Measurements from ENCODE around the gene KCNT1.
"Not testable (repeated sequence)": the region's sequence is repeated elsewhere in the genome, so short reads cannot be mapped to it uniquely, and the experiment has no call there.

KCNT1 gene

DNA sequence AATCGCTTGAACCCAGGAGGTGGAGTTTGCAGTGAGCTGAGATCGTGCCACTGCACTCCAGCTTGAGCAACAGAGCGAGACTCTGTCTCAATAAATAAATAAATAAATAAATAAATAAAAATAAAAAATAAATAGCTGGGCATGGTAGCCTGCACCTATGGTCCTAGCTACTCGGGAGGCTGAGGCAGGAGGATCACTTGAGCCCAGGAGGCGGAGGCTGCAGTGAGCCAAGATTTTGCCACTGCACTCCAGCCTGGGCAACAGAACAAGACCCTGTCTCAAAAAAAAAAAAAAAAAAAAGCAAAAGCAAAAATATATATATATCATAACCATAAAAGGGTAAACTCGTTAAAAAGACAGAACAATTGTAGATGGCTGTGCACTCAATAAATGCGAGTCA lies 29.2 kb upstream of the KCNT1 start:
- not testable (repeated sequence) for DNase-seq (ENCODE audit: low read depth in 1 of 2, low spot score in 1 of 2)

DNA sequence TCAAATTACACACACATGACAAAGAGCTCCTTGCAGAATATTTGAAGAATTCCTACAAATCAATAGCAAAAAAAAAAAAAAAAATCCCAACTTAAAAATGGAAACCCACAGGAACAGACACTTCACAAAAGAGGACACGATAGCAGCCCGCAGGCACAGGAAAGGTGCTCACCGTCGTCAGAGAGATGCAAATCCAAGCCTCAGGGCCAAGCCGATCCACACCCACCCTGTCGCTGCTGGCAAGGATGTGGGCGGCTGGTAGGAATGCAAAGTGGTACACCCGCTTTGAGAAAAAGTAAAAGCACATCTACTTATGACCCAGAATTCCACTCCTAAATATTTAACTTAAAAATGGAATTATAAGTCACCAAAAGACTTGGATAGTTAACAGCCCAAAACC lies 28.0 kb upstream of the KCNT1 start:
- DNase-seq (ENCODE audit: low read depth in 1 of 2, low spot score in 1 of 2): no peak

DNA sequence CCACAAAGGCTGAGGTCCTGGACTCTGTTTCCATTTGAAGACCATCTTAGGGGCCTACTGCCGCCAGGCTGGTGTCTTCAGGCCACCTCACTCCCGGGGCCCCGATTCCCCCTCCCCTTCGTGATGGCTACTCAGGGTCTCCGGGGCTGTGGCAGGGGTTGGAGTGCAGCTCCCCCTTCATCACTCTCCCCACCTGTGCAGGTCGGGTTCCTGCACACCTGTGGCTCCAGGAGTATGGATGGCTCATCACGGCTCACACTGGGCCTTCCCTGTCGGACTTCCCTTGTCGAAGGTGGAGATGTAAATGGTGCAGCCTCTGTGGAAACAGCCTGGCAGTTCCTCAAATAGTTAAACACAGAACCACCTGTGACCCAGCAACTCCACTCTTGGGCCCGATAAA lies 27.0 kb upstream of the KCNT1 start:
- DNase-seq (ENCODE audit: low read depth in 1 of 2, low spot score in 1 of 2): no peak

DNA sequence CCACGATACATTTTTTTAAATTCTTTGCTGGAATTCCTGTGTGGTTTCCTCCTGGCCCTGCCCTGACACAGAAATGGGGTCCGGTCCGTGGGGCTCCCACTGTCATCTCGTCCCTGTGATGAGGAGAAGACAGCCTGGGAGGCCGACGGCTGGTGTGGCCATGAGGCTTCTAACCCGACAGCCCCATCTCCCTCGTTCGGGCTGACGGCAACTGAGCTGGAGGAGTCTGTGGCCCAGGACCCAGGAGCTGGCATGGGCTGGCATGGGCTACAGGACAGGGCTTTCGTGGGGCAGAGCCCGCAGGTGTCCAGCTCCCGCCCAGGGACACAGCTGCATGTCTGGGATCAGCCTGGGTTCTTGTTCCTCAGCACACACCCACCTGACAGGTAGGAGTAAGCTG lies 25.1 kb upstream of the KCNT1 start:
- DNase-seq (ENCODE audit: low read depth in 1 of 2, low spot score in 1 of 2): no peak

DNA sequence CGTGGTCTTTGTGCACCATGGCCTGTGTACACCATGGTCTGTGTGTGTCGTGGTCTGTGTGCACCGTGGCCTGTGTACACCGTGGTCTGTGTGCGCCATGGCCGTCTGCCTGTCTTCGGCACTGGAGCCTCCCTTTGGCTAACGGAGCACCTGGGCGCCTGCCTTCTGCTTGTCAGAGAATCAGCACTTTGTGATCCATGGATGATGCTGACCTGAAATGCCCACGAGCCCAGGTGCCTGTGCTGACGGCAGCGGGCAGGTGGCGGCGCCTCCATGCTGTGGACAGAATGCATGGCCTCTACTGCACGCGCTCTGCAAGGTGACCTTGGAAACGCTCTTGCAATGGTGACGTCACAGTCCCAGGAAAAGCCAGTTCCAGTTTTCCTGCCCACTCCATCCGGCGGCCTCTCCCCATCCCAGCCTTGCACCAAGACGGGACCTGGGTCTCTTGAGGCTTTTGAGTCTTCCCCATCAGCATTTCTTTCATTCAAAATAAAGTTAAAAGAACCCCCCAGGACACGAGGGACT lies 24.3 kb upstream of the KCNT1 start:
- DNase-seq (ENCODE audit: low read depth in 1 of 2, low spot score in 1 of 2): no peak

DNA sequence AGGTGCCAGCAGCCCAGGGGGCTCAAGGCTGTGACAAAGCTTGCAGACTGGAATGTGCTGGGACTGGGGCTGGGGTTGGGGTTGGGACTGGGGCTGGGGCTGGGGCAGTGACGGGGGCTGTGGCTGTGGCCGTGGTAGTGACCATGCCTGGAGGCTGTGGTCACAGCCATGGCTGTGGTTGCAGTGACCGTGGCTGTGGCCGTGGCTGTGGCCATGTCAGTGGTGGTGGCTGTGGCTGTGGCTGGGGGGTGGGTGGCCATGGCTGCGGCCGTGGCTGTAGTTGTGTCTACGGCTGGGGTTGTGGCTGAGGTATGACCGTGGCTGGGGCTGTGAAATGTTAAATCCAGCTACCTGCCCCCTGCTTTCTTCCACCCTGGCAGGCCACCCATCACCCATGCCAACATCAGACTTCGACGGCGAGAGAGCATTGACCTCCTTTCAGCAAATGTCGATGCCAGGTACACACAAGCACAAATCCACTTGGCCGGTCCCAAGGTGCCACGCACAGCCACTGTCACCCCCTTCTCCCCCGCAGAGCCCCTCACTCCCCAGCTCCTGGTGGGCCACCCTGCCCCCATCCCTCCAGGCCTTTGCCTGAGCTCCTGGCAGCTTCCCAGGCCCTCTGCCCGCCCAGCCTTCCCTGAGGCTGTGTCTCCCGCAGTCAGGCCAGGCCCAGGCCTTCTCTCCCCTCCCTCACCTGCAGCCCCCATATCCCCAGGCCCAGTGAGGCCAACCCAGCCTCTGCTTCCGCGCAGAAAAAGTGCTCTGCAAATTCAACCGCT lies 23.6 kb upstream of the KCNT1 start:
- no peak for DNase-seq (ENCODE audit: low read depth in 1 of 2, low spot score in 1 of 2)

DNA sequence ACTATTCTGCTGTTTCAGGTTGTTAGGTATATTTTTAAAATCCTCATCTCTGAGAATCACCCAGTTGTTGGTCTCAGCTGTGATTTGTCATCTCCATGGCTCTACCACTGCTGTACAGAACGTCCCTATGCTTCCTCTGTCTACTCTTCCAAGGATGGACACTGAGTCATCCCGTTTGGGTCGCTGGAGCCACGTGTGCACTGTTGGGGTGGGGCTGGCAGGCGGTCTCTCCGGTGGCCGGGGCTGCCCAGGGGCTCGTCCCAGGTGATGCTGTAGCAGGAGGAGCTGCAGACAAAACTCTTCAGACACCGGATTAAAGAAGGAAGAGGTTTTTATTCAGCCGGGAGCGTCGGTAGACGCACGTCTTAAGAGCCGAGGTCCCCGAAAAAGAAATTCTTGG lies 21.9 kb upstream of the KCNT1 start:
- DNase-seq (ENCODE audit: low read depth in 1 of 2, low spot score in 1 of 2): no peak

DNA sequence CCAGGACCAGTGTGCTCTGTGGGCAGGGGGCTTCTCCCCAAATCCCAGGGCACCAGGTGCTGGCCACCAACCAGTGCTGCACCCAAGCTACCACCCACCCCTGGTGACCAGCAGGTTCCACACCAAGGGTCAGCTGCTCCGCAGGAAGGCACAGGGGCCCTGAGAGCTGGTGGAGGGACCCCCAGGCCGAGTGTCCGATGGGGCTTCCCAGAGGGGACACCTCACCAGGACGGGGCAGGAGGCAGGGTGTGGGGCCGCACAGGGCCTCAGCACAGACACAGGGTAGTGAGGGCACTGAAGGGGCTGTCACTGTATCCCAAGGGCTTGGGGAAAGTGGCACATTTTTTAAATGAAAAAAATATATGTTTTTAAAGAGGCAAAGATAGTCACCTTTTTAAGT lies 20.8 kb upstream of the KCNT1 start:
- DNase-seq (ENCODE audit: low read depth in 1 of 2, low spot score in 1 of 2): no peak

DNA sequence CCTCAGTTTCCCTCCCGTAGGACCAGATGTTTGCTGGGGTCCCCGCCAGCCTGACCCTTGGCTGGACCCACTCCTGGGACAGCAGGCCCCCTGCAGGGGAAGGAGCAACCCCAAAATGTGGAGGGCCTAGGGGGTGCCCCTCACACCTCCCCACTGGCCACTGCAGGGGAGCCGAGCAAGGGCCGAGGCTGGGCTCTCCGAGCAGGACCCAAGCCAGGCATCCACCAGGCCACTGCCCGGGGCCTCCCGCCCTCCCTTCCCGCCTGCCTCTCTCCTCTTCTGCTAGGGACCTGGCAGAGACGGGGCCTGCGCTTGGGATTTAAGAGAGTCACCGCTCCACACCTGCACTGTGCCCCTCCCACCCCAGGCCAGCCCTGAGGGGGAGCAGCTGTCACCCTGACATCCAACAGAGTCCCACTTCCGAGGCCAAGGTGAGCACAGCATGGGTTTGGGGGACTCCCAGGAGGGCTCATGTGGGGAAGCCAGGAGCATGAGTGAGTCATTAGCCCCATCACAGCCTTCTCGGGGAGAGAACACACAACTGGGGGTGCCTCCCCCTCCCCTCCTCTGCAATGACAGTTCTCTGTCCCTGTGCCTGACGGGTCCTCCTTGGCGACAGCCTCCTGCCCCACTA lies 18.5 kb upstream of the KCNT1 start:
- DNase-seq (ENCODE audit: low read depth in 1 of 2, low spot score in 1 of 2): no peak

DNA sequence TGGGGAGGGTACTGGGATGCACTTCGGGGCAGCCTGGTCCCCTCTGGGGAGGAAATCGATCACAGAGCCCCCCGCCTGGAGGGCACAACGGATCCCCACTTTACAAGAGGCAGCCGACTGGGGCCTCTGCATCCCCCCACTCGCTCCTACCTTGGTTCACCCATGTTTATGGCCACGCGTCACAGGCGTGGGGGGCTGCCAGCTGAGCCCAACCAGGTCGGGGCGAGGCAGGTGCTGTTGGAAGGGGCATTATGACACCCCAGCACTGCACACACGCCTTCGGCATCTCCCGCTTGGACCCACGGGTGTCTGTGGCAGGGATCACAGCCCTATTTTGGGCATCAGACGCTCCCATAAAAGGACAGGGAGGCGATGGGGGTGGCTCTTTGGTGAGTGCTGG lies 17.3 kb upstream of the KCNT1 start:
- no peak for DNase-seq (ENCODE audit: low read depth in 1 of 2, low spot score in 1 of 2)

DNA sequence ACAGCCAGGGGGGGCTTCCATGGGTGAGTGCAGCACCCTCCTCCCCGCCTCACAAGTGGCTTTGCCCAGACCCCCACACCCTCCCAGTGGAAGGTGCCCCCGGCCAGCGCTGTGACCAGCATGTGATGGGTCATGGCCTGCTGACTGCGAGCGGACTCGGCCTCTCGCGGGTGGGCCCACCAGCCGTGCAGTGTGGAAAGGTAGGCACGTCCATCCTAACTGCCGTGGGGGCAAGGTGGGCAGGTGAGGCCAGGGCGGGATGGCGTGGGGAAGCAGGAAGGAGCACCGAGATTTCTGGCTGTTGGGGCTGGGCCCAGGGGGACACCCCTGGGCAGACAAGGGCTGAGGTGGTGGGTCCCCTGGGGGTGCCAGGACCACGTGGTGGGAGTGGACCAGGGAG lies 14.8 kb upstream of the KCNT1 start:
- no peak for DNase-seq (ENCODE audit: low read depth in 1 of 2, low spot score in 1 of 2)

DNA sequence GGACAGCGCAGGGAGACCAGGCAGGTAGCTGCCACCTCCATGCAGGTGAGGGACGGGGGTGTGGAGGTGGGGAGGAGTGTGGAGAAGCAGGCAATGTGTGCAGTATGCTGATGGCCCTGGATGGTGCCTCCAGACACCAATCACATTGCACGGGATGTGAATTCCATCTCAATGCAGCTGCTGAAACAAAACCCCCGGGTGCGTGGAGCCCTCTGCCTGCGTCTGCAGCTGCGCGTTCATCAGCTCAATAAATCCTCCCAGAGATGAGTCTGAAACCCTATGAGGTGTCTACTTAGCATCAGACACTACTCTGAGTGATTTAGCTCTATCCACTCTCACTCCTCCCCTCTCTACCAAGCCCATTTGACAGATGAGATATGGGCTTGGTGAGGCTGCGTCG lies 13.0 kb upstream of the KCNT1 start:
- no peak for DNase-seq (ENCODE audit: low read depth in 1 of 2, low spot score in 1 of 2)

DNA sequence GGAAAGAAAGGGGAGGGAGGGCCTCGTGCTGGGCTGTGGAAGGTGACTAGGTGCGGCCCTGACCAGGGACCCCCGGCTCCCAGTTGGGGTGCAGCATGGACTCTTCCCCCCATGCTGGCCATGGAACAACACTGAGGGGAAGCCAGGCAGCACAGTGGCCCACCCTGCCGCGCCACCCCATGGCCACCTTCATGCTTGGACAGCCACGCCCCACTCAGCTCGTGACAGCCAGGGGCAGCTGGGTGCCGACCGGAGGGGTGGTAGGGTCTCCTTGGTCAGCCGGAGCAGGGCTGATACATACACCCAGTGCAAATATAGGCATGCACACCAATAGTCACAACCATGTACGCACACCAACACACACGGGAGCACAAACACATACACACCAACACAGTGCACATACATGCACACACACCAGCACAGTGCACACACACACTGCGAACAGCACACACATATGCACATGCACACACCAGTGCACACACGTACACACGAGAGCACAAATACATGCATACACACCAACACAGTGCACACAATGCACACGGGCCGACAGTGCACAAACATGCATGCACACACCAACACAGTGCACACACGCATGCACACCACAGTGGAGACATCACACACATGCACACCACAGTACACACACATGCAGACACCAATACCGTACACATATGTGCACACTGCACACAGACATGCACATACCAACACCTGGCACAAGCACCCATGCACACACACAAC lies 11.0 kb upstream of the KCNT1 start:
- no peak for DNase-seq (ENCODE audit: low read depth in 1 of 2, low spot score in 1 of 2)

DNA sequence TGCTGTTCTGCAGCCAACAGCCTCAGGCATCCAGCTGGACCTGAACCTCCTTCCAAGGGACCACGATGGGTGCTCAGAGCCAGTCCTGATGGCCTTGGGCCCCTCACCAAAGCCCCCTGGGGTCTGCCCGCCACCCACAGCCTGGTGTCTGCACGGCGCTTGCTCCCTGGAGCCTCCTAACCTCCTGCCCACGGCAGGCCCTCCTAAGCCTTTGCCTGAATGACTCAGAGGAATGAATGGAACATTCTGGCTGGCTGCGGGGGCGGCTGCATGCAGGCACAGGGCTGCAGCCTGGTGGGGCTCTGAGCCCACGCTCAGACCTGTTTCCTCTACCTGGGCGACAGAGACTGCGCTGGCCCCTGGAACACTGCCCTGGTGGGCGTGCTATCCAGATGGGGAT lies 9.6 kb upstream of the KCNT1 start:
- no peak for DNase-seq (ENCODE audit: low read depth in 1 of 2, low spot score in 1 of 2)

DNA sequence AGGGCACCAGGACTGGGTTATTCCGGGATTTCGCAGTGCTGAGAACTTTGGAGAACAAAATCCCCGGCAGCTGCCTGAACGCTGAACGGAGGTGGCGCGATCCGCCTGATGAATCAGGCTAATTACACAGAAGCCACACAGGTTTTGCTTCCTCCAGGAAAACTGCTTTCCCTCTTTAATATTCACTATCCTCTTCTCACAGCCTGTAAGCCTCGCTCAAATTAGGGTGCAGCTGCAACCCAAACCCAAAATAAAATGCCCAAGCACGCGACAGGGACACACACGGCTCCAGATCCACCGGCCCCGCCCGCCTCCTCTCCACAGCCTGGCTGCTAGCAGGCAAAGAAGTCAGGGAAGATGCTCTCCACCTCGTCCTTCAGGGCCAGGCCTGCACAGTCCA lies 8.7 kb upstream of the KCNT1 start:
- no peak for DNase-seq (ENCODE audit: low read depth in 1 of 2, low spot score in 1 of 2)

DNA sequence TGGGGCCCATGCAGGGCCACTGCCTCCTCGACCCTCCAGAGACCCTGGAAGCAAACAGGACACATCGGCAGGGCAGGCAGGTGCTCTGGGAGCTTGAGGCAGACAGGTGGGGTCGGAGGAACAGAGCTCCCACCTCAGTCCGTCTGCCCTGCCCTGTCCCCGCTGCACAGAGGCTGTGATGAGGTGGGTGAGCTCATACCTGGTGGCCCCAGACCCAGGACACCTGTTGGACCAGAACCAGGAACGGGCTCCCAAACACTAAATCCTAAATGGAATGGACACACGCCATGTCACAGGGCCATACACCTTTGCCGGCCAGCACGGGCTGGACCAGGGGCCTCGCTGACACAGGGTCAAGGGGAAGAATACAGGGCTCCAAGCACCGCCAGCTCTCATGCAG lies 8.2 kb upstream of the KCNT1 start:
- no peak for DNase-seq (ENCODE audit: low read depth in 1 of 2, low spot score in 1 of 2)

DNA sequence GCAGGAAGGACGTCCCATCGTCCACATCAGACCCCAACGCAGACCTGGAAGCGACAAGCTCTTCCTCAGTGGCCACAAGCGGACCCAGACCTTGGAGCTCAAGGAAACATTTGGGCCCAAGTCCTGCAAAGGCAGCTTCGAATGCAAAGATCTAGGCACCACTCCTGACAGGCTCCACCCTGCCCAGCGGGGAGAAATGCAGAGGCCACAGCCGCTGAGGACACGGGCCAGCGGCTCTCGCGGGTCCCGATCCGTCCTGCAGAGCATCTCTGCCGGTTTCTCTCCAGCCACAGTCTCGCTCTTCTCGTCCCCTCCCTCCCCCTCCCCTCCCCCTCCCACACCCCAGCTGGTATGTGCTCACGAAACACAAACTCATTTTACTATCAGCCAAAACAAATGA lies 7.6 kb upstream of the KCNT1 start:
- DNase-seq (ENCODE audit: low read depth in 1 of 2, low spot score in 1 of 2): no peak

DNA sequence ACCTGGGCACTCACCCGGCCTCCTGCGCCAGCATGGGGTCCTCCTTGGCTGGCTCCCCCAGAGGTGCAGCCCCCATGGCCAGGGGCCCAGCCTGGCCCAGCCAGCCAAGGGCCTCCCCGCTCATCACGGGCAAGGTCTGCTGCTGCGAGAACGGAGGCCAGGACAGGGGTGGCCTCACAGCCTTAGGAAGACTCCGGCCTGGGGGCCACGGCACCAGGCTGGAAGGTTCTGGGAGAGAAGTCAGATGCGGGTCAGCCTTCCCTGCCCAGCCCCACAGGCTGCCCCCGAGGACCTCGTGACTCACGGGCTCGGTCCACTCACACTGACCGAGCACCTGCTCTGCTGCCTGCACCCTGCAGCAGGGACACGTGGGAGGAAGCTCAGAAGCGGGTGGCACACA lies 6.9 kb upstream of the KCNT1 start:
- no peak for DNase-seq (ENCODE audit: low read depth in 1 of 2, low spot score in 1 of 2)

DNA sequence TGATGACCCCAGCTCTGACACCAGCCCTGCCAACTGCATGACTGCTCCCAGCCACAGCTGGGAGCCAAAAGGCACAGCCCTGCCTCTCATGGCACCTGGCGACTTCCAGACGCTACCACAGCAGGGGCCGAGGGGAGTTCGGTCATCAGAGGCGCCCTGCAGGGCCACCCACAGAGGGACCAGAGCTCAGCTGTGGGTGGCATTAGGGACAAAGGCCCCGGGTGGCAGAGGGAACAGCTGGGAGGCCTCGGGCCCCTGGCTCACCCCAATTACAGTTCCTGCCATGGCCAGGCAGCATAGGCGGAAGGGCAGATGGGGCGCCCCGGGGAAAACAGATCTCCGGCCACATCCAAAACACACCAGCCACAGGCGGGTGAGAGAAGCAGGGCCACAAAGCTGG lies 6.3 kb upstream of the KCNT1 start:
- no peak for DNase-seq (ENCODE audit: low read depth in 1 of 2, low spot score in 1 of 2)

DNA sequence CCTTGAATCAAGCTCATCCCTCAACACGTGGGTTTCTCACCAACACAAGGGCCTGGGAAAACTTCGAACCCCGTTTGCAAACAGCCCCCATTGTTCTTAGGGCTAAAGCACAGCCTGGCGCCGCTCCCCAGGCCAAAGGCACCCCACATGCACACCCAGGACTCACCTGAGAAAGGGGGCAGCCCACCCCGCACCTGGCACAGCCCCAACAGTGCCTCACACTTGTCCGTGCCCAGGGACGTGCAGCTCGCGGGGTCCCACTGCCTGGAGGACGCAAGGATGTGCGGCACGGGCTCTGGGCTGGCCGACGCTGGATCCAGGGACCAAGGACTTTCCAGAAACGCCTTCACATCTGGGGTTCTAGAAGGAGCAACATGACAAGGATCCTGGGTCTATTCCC lies 5.5 kb upstream of the KCNT1 start:
- no peak for DNase-seq (ENCODE audit: low read depth in 1 of 2, low spot score in 1 of 2)

DNA sequence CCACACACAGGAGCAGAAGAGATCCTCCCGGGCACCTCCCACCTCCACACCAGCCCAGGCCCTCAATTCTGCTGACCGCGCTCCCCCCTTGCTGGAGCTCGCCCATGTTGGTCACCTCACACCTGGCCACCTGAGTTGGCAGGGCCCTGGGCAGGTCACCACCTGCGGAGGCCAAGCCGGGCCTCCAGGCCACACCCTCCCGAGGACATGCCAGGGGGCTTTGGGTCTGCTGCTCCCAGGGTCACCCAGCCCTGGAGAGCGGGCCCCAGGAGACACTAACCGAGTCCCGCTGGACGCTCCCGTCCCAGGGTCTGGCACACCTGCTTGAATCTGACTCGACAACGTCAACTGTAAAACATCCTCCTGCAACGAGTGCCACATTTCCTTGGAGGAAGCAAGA lies 4.8 kb upstream of the KCNT1 start:
- DNase-seq (ENCODE audit: low read depth in 1 of 2, low spot score in 1 of 2): no peak

DNA sequence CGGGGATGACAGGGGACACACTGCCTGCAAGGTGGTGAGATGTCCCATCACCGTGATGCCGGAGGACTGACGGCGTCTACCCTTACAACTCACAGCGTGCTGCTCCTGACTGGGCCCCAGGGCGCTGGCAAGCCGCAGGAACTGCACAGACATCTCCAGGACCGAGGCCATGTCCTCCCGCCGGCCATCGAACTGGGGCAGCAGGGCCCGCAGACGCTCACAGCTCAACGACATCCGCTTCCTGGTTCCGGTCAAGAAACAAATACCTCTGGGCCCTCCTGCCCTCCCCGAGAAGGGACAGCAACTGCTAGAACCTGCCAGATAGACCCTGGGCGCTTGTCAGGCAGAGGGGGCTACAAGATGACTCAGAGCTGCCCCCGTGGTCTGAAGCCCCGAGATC lies 3.7 kb upstream of the KCNT1 start:
- no peak for DNase-seq (ENCODE audit: low read depth in 1 of 2, low spot score in 1 of 2)

Data from stimulated activated CD4-positive, alpha-beta T cell treated with anti-CD3 and anti-CD28 coated beads, Interleukin-15, amount 100 ng/mL, for 1 hour (primary cell).